HG03103 (cell line): Measurements from ENCODE around the gene BBS12.

Experiments
- ATAC-seq: cut with Tn5 transposase; IDR thresholded peaks from one replicate; pipeline ENCODE4 v1.9.1; 2021; ENCODE audit warnings: low read depth; ENCODE audit not compliant: unreplicated experiment

The BBS12 gene

GRCh38 chr4:122712782-122713181, 19.7 kb upstream of the BBS12 start:
- ATAC-seq = no peak

GRCh38 chr4:122715221-122715620, 17.3 kb upstream of the BBS12 start:
- ATAC-seq = no peak

GRCh38 chr4:122716825-122717448, 15.6 kb upstream of the BBS12 start:
- peak; percentile 76 for ATAC-seq

GRCh38 chr4:122718281-122718680, 14.2 kb upstream of the BBS12 start:
- no peak for ATAC-seq

- ATAC-seq = no peak
These were observed 10.2 kb upstream of the BBS12 start for GRCh38 chr4:122722256-122722655.

GRCh38 chr4:122728856-122729255, 3.6 kb upstream of the BBS12 start:
- ATAC-seq = no peak

- no peak for ATAC-seq
These were observed 828 bp upstream of the BBS12 start for GRCh38 chr4:122731676-122732075.

GRCh38 chr4:122733787-122734120, 1.2 kb downstream of the BBS12 start:
- no peak for ATAC-seq

GRCh38 chr4:122739174-122739573, 6.7 kb downstream of the BBS12 start:
- no peak for ATAC-seq

- ATAC-seq = no peak
These were observed 10.7 kb downstream of the BBS12 start for GRCh38 chr4:122742933-122743829.

GRCh38 chr4:122744229-122744628, 11.7 kb downstream of the BBS12 start:
- no peak for ATAC-seq

- no peak for ATAC-seq
These were observed 14.0 kb downstream of the BBS12 start for GRCh38 chr4:122746485-122746965.

- ATAC-seq = no peak
These were observed 14.6 kb downstream of the BBS12 start for GRCh38 chr4:122747068-122747467.

GRCh38 chr4:122747883-122748282, 15.4 kb downstream of the BBS12 start:
- ATAC-seq = no peak

- ATAC-seq = no peak
These were observed 17.4 kb downstream of the BBS12 start for GRCh38 chr4:122749704-122750454.

- no peak for ATAC-seq
These were observed 23.2 kb downstream of the BBS12 start for GRCh38 chr4:122755675-122756074.

- ATAC-seq = no peak
These were observed 25.5 kb downstream of the BBS12 start for GRCh38 chr4:122758033-122758432.

GRCh38 chr4:122759639-122760310, 27.3 kb downstream of the BBS12 start:
- no peak for ATAC-seq

- no peak for ATAC-seq
These were observed 30.0 kb downstream of the BBS12 start for GRCh38 chr4:122762520-122762919.

- no peak for ATAC-seq
These were observed 30.6 kb downstream of the BBS12 start for GRCh38 chr4:122762966-122763716.
